Panc1 (cell line): ENCODE data around the gene RALA. TPM values are rescaled to one million over a fixed set of nuclear protein-coding genes. Genes with fewer than 3 reads are reported as not detected.

Experiments
- ATAC-seq: fragments of 200-7000 bp; cut with Tn5 transposase; 2 replicates; pipeline ENCODE4 v1.9.1; 2020; ENCODE audit warnings: mild to moderate bottlenecking, moderate library complexity
- BruUV-seq: library from RNA; stranded (reverse); fragments of 400-500 nt; replicated peaks from 2 replicates; lab custom pipeline; 2021; lab: Mats Ljungman, UMichigan
- CTCF ChIA-PET: fragments of 300-600 bp; sonication (Branson Sonifier 250); formaldehyde crosslinking; loops from one replicate; lab custom pipeline; 2022; ENCODE audit warnings: antibody characterized with exemption; lab: Charles Lee
- POLR2A ChIA-PET: fragments of 300-600 bp; sonication (Branson Sonifier 250); formaldehyde crosslinking; loops from one replicate; lab custom pipeline; 2022; ENCODE audit warnings: antibody characterized with exemption; lab: Charles Lee
- DNase-seq: peaks from one replicate; pipeline ENCODE4 v3.0.0-alpha.2; 2010; ENCODE audit warnings: low read depth, low spot score
- H3K27ac ChIP-seq: 2 replicates; pipeline ENCODE4 v1.5.1; 2011; ENCODE audit warnings: mild to moderate bottlenecking, low read length, inconsistent platforms
- H3K27me3 ChIP-seq: fragments of 200-500 bp; sonication (Bioruptor generic); 2 replicates; pipeline ENCODE4 v1.6.0; 2014; ENCODE audit warnings: low read length, inconsistent platforms; ENCODE audit not compliant: control insufficient read depth, insufficient read depth
- H3K36me3 ChIP-seq: fragments of 200-500 bp; sonication (Bioruptor generic); 2 replicates; pipeline ENCODE4 v1.5.1; 2014; ENCODE audit warnings: inconsistent platforms, mild to moderate bottlenecking, low read length, moderate library complexity; ENCODE audit not compliant: control insufficient read depth, insufficient read depth
- H3K4me1 ChIP-seq: 2 replicates; pipeline ENCODE4 v1.5.1; 2011; ENCODE audit warnings: inconsistent platforms, mild to moderate bottlenecking, low read length, moderate library complexity; ENCODE audit not compliant: control insufficient read depth, insufficient read depth
- H3K4me3 ChIP-seq, 2 experiments: 2 replicates each; pipeline ENCODE4 v1.5.1; 2011 to 2012; ENCODE audit warnings: low read depth in 2 of 2, low read length in 2 of 2, mild to moderate bottlenecking in 2 of 2, inconsistent platforms in 1 of 2, moderate library complexity in 1 of 2
- H3K9me3 ChIP-seq: fragments of 200-500 bp; sonication (Bioruptor generic); 2 replicates; pipeline ENCODE4 v1.5.1; 2014; ENCODE audit warnings: low read depth, mild to moderate bottlenecking, inconsistent platforms, low read length, moderate library complexity; ENCODE audit not compliant: control insufficient read depth, insufficient read depth
- CTCF ChIP-seq: fragments of 450-650 bp; IDR thresholded peaks from 2 replicates; pipeline ENCODE4 v1.5.1; 2017; ENCODE audit warnings: mild to moderate bottlenecking
- POLR2AphosphoS5 ChIP-seq: IDR thresholded peaks from 2 replicates; pipeline ENCODE4 v1.6.1; 2012; ENCODE audit warnings: mild to moderate bottlenecking, low read depth, low read length, moderate library complexity
- REST ChIP-seq, 2 experiments: IDR thresholded peaks; 2 replicates each; pipeline ENCODE4 v1.6.1; 2011 to 2012; ENCODE audit warnings: low read depth in 2 of 2, control low read depth in 1 of 2, low read length in 1 of 2, mild to moderate bottlenecking in 1 of 2, moderate library complexity in 1 of 2; ENCODE audit not compliant: insufficient read depth in 1 of 2
- SIN3A ChIP-seq: IDR thresholded peaks from 2 replicates; pipeline ENCODE4 v1.6.1; 2012; ENCODE audit warnings: low read depth, mild to moderate bottlenecking, low read length, moderate library complexity, borderline replicate concordance; ENCODE audit not compliant: insufficient read depth
- TCF7L2 ChIP-seq: IDR thresholded peaks from 2 replicates; pipeline ENCODE4 v1.6.1; 2011; ENCODE audit warnings: mild to moderate bottlenecking, low read depth, low read length, inconsistent platforms
- in situ Hi-C: cut with HindIII; loops from 2 replicates; pipeline ENCODE4 v1.10.0; 2016; ENCODE audit warnings: low sequenced_read_pairs, low pct_unique_long_range_greater_than_20kb
- intact Hi-C: fragments of 100-400 bp; cut with micrococcal nuclease; formaldehyde crosslinking; loops from one replicate; pipeline ENCODE4 v1.10.0; 2022; ENCODE audit not compliant: unreplicated experiment
- total RNA-seq: library from RNA; stranded (reverse); gene quantifications from one replicate; pipeline ENCODE4 v1.2.1, GENCODE V29; 2021; ENCODE audit not compliant: unreplicated experiment

The RALA gene
- total RNA-seq, 1 experiment from 2014 or later, result 34.3 TPM

GRCh38 chr7:39594988-39595620, 28.3 kb upstream of the RALA start:
- Histone ChIP-seq H3K4me3 (no peak overlapping the region), H3K9me3 (no peaks in the 10 kb centered on the region), H3K27ac (no peak overlapping the region), H3K27me3 (no peaks in the 10 kb centered on the region; the same call in 1 of the 2 replicates), H3K36me3 (no peaks in the 10 kb centered on the region), H3K4me1 (no peaks in the 10 kb centered on the region)
- intact Hi-C loops (no loop called here), in situ Hi-C loops (no loop called here)
- POLR2A ChIA-PET, result no interaction called here
- no peak for ATAC-seq
- TF ChIP-seq SIN3A (no peak), POLR2AphosphoS5 (no peak), REST (IDR thresholded peaks at IDR 0.05; ENCODE audit: insufficient read depth in 1 of 2, low read depth in 2 of 2, low read length in 1 of 2) (no peak), TCF7L2 (no peak), CTCF (no peak)
- DNase-seq, result no peak
- CTCF ChIA-PET, result no interaction called here
- BruUV-seq, result no TSS peak

- no TSS peak for BruUV-seq
- CTCF ChIA-PET, result no interaction called here
- Histone ChIP-seq H3K27ac (no peak overlapping the region), H3K36me3 (no peaks in the 10 kb centered on the region), H3K9me3 (no peaks in the 10 kb centered on the region), H3K4me1 (no peaks in the 10 kb centered on the region), H3K4me3 (no peak overlapping the region), H3K27me3 (peaks cover 12% of the 10 kb centered on the region; the same call in 1 of the 2 replicates)
- TF ChIP-seq CTCF (no peak), POLR2AphosphoS5 (no peak), SIN3A (no peak), REST (IDR thresholded peaks at IDR 0.05; ENCODE audit: insufficient read depth in 1 of 2, low read depth in 2 of 2, low read length in 1 of 2) (no peak), TCF7L2 (no peak)
- ATAC-seq (no peak), DNase-seq (no peak)
- POLR2A ChIA-PET, result no interaction called here
- intact Hi-C loops, result no loop called here
- in situ Hi-C loops, result no loop called here
These were observed 21.0 kb upstream of the RALA start for GRCh38 chr7:39602351-39602750.
